C4-2B (cell line): ENCODE results near the gene ART3.
"Not testable (repeated sequence)": the region's sequence is repeated elsewhere in the genome, so short reads cannot be mapped to it uniquely, and the experiment has no call there.

Experiments used
- H3K27ac ChIP-seq: fragments of 450-650 bp; 2 replicates; pipeline ENCODE4 v1.5.1; 2017
- CTCF ChIP-seq: fragments of 450-650 bp; conservative IDR thresholded peaks from 2 replicates; pipeline ENCODE4 v1.5.1; 2017; ENCODE audit warnings: mild to moderate bottlenecking
- ZFX ChIP-seq: fragments of 450-650 bp; IDR thresholded peaks from 2 replicates; pipeline ENCODE4 v1.6.1; 2017

ART3 gene

GRCh38 chr4:76074468-76074867 is at the start of gene ART3:
ART3 (plus strand) TSS chr4:76074709; CDS start chr4:76075890, 1,181 bp downstream.
- H3K27ac ChIP-seq: no peak within 1 kb of the TSS
- no peak for TF ChIP-seq CTCF
- no peak for TF ChIP-seq ZFX

- no peak overlapping the region for H3K27ac ChIP-seq
- no peak for TF ChIP-seq CTCF
Observed at GRCh38 chr4:76028350-76028765, 46.2 kb upstream of the ART3 start.

- TF ChIP-seq CTCF (no peak), ZFX (no peak)
- H3K27ac ChIP-seq: no peak overlapping the region
Observed at GRCh38 chr4:76029300-76029699, 45.2 kb upstream of the ART3 start.

- TF ChIP-seq ZFX (no peak), CTCF (no peak)
- H3K27ac ChIP-seq: no peak overlapping the region
Observed at GRCh38 chr4:76035141-76035540, 39.4 kb upstream of the ART3 start.

GRCh38 chr4:76035799-76036380 is 38.6 kb upstream of the ART3 start, which contains the start of gene CXCL11:
CXCL11 (minus strand) TSS chr4:76036070; CDS start chr4:76035987, 83 bp downstream.
- H3K27ac ChIP-seq: no peak within 1 kb of the TSS
- TF ChIP-seq CTCF: no peak

- TF ChIP-seq CTCF: no peak
- TF ChIP-seq ZFX: no peak
- H3K27ac ChIP-seq: no peak overlapping the region
Observed at GRCh38 chr4:76036855-76037254, 37.7 kb upstream of the ART3 start.

- H3K27ac ChIP-seq: not testable (repeated sequence)
Observed at GRCh38 chr4:76042241-76042998, 32.1 kb upstream of the ART3 start.

GRCh38 chr4:76043306-76043705 is 31.2 kb upstream of the ART3 start:
- H3K27ac ChIP-seq: not testable (repeated sequence)

- H3K27ac ChIP-seq: not testable (repeated sequence)
Observed at GRCh38 chr4:76044686-76045085, 29.8 kb upstream of the ART3 start.

GRCh38 chr4:76049860-76050416 is 24.6 kb upstream of the ART3 start:
- not testable (repeated sequence) for H3K27ac ChIP-seq

- not testable (repeated sequence) for H3K27ac ChIP-seq
Observed at GRCh38 chr4:76050560-76051050, 23.9 kb upstream of the ART3 start.
